HG02870 (cell line): ENCODE measurements around the gene KCNAB1.
"Not testable (repeated sequence)": the region's sequence is repeated elsewhere in the genome, so short reads cannot be mapped to it uniquely, and the experiment has no call there.

ENCODE experiments used
- ATAC-seq: cut with Tn5 transposase; IDR thresholded peaks from one replicate; pipeline ENCODE4 v1.9.1; 2021; ENCODE audit warnings: mild to moderate bottlenecking, moderate library complexity; ENCODE audit not compliant: unreplicated experiment

The KCNAB1 gene

DNA sequence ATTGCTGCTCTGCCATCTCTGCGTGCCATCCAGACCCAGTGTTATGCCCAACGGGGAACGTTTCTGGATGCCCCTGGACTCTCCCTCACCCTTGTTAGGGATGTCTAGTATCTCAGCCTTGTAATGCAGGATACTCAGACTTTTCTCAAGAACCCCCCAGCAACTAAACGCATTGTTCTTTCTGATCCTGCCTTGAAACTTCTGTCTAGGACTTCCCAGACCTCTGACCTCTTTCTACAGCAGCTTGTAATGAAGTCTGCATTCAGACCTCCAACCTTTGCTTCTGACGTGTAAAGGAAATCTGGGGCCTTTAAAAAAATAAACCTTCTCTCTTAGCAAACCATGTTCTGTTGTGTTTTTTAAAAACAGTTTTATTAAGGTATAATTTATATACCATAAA, 139.5 kb downstream of the KCNAB1 start:
- no peak for ATAC-seq

DNA sequence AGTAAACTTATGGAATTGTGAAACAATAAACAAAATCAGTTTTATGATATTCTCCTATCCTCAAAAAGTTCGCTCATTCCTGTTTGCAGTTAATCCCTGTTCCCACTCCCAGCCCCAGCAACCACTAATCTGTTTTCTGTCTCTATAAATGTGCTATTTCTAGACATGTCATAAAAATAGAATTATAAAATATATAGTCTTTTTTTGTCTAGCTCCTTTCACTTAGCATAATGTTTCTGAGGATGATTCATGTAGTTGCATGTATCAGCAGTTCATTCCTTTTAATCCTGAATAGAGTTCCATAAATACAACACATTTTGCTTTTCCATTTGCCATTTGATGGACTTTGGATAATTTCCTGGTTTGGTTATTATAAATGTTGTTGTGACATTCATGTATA, 140.0 kb downstream of the KCNAB1 start:
- ATAC-seq = no peak

DNA sequence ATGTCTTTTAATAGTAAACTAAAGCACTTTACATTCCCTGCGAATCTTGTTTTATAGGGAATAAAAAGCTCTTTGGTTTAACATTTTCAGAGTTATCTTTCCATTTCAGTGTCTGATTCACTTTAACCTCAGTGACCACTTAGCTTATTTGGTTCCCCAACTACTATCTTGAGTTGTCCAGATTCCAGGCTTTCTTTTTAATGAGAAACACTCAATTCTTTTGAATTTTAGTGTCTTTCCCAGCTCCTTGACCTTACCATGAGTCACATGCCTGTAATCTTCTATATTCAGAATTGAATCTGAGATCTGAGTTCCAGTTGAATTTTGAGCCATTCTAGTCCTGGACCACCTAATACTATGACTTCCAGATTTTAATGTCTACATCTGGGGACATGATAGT, 144.4 kb downstream of the KCNAB1 start:
- ATAC-seq = no peak

DNA sequence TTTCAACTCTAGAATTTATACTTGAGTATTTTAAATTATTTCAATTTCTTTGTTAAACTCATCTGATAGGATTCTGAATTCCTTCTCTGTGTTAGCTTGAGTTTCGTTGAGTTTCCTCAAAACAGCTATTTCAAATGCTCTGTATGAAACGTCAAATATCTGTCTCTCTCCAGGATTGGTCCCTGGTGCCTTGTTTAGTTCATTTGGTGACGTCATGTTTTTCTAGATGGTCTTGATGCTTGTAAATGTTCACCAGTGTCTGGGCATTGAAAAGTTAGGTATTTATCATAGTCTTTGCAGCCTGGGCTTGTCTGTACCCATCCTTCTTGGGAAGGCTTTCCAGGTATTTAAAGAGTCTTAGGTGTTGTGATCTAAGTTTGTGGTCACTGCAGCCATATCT, 151.1 kb downstream of the KCNAB1 start:
- no peak for ATAC-seq

DNA sequence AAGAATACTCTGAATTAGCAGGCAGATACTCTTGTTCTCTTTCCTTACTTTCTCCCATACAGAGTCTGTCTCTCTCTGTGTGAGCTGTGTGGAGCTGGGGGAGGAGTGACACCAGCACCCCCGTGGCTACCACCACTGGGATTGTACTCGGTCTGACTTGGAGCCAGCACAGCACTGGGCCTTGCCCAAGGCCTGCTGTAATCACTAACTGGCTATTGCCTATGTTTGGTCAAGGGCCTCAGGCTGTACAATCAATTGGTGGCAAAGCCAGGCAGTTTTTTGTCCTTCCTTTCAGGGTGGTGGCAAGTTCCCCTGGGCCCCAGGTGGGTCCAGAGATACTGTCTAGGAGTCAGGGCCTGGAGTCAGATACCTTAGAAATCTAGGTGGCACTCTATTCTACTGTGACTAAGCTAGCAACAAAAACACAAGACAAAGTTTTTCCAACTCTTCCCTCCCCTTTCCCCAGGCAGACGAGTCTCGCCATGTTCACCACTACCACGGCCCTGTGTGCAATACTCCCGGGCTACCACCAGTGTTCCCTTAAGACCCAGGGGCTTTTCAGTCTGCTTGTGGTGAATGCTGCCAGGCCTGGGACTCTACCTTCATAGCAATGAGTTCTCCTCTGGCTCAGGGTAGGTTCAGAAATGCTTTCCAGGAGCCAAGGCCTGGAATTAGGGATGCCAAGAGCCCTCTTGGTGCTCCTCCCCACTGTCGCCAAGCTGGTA, 151.8 kb downstream of the KCNAB1 start:
- no peak for ATAC-seq

DNA sequence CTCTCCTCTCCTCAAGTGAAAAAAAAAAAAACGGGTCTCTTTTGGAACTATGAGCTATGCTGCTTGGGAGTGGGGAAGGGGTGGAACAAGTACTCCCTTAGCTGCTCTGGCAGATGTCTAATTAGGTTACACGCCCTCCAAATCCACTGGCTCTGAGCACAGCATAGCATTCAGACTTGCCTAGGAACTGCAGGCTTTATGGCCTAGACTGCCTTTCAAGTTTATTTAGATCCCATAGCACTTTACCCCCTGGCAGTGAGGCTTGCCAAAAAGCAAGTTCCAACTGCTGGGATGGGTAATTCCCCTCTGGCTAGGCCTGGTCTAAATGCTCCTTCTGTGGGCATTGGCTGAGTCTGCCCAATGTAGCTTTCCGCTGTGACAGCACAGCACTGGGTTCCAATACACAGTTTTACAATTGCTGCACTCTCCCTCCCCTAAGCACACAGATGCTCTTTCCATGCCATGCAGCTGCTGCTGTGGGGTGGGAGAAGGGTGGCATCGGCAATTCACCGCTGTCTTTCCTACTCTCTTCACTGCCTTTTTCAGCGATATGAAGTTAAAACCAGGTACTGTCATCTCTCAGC, 152.8 kb downstream of the KCNAB1 start:
- ATAC-seq = no peak

DNA sequence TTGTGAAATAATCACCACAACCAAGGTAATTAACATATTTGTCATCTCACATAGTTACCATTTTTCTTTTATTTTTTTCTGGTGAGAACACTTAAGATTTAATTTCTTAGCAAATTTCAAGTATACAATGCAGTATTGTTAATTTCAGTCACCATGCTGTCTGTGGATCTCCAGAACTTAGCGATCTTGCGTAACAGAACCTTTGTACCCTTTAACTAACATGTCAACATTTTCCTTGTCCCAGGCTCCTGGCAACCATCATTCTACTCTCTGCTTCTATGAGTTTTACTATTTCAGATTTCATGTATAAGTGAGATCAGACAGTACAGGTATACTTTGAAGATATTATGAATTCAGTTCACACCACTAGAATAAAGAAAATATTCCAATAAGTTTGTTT, 154.4 kb downstream of the KCNAB1 start:
- ATAC-seq = no peak

DNA sequence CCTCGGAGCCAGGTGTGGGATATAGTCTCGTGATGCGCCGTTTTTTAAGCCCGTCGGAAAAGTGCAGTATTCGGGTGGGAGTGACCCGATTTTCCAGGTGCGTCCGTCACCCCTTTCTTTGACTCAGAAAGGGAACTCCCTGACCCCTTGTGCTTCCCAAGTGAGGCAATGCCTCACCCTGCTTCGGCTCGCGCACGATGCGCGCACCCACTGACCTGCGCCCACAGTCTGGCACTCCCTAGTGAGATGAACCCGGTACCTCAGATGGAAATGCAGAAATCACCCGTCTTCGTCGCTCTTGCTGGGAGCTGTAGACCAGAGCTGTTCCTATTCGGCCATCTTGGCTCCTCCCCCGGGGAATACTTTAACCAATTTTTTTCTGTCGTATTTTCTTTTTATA, 164.3 kb downstream of the KCNAB1 start:
- not testable (repeated sequence) for ATAC-seq

DNA sequence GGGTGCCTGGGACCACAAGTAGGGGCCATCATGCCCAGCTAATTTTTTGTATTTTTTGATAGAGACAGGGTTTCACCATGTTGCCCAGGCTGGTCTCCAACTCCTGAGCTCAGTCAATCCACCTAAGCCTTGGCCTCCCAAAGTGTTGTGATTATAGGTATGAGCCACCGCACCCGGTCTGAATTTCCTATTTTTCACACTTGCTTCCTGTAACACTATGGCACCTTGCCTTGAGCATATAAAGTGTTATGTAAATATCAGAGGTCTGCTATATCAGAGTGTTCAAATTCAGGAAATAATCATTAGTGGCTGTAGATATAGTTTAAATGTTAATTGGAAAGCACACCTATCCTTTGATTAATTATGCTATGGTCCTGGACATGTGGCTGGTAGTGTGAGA, 165.2 kb downstream of the KCNAB1 start:
- no peak for ATAC-seq

DNA sequence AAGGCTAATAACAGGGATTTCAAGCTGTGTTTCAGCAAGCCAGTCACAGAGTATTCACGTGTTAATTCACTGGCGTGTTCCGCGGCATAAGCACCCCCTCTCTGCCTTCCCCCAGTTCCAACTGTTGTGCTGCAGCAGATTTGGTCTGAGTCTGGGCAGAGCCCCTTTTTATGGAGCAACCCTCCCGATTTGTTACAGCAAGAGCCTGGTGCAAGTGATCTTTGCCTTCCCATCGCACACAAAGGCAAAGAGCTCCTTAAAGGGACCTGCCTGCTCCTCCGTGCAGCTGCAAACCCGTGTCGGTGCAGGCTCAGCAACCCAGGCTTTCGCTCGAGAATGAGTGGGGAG, 170.5 kb downstream of the KCNAB1 start:
- no peak for ATAC-seq

DNA sequence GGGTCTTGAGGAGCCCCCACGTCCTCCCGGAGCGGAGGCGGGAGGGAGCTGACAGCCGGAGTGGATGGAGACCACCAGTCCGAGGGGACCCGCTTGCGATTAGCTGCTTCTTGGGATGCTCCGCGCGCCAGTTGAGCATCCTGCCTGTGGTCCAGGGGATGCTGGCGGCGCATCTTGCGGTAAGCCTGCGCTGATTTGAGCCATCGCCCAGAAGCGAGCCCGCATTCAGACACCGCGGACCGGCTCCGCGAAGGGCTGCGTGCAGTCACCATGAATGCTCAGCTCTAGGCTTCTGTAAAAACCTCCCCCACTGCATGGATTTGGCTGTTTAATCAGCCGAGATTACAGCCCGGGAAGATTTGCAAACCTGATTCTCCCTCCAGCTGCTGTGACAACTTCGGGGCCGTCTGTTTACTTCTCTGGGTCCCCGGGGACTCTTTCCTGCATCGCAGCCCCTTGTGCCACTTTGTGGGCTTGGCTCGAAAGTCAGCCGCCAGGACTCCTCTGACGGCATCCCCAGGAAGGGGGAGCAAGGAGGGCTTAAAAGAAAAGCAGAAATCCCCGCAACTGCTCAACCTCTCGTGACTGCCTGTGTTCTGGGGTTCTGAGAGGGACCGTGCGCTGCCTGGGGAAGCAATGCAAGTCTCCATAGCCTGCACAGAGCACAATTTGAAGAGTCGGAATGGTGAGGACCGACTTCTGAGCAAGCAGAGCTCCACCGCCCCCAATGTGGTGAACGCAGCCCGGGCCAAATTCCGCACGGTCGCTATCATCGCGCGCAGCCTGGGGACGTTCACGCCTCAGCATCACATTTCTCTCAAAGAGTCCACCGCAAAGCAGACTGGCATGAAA, 171.1 kb downstream of the KCNAB1 start:
- ATAC-seq = no peak

DNA sequence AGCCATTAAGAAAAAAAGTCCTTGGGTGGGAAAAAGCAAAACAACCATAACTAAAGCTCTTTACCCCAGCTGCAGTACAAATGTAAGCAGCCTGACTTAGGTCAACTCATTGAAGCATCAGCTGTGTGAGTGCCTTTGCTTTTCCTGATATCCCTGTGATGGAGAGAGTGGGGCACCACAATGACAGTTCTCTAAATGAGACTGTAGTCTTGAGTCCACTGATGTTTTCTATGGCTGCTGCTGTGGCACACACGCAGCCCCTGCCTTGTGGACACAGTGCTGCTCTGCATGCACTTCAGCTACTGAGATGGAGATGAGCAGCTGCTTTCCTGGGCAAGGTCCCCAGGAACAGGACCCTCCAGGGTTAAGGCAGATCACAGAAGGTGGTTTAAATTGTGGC, 173.2 kb downstream of the KCNAB1 start:
- ATAC-seq = no peak

DNA sequence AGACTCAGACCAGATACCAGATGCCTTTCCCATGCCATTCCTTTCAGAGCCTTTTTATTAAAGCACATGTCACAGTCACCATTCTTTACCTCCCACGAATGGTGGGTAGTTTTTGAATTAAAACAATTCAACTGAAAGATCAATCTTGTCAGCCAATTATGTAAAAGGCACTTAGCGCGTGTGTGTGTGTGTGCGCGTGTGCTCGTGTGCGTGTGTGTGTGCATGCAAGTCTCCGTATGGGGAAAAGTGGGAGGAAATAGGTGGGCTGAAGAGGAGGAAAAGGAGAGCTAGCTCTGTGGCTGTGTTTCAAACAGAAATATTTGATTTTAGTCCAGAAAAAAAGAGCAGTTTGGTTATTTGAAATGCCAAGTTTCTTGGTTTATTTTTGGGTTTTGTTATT, 177.2 kb downstream of the KCNAB1 start:
- ATAC-seq = no peak

DNA sequence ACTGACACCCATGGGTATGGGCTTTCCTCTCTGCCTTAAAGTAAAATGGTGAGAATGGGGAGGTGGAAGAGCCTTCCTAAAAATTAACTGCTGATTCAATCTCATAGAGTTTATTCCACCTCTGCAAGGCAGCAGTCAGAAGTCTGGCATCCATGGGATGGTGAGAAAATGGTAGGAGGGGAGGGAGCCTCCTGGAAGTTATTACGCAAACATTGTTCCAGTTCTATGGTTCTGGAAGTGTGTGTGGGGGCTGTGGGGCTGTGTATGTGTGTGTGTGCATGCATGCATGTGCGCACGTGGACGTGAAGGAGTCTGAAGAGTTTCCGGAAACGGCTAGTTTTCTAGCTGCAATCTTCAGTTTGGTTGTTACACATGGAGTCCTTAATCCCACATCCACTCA, 177.6 kb downstream of the KCNAB1 start:
- no peak for ATAC-seq

DNA sequence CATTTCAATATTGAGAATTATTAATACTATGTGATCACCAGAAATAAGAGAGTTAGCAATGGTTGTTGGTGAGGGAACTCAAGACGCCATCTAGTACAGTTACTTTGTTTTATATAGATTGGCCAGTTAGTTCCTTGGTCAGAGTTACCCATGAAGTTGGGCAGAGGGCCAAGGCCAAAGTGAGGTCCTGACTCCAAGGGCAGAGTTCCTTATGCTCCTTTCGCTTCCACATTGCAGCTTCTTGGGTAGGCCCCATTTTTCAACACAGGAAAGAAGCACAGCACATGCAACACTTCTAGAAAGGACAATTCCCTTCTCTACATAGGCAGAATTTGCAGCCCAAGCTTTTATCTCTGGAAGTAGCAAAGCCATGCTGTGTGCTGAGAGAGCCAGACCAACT, 178.6 kb downstream of the KCNAB1 start:
- no peak for ATAC-seq

DNA sequence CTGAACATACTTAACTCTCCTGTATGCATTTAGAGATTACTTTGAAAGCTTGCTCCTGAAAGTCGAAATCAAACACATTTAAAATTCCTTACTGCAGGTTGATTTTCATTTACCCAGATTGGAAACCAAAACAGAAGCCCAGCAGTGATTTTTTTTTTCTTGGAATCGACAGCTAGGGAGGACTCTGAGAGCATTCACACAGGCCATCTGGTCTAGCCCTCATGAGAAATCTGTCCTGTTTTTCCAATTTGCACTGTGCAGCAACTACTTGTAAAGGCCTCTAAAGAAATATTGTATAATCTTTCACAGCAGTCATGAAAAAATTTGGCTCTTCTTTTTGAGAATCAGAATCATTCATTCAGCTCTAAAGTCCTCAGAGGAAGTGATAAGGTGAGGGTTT, 179.2 kb downstream of the KCNAB1 start:
- no peak for ATAC-seq

DNA sequence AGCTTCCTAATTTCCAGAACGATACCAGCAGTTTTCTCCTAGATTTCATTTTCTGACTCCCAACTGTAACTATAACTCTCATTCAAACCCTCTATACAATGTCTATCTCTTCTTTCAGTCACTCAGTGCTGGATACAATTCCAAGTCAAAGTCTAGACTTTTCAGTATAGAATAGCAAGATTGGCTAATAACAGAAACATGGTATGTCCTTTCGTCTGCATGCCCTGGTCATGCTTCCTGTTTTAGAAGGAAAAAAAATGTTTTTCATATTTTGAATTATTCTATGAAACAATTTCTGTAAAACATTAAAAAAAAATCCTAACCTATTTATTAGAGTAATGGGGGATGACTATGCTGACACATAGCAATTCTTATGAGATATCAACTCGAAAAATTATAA, 180.0 kb downstream of the KCNAB1 start:
- ATAC-seq = no peak

DNA sequence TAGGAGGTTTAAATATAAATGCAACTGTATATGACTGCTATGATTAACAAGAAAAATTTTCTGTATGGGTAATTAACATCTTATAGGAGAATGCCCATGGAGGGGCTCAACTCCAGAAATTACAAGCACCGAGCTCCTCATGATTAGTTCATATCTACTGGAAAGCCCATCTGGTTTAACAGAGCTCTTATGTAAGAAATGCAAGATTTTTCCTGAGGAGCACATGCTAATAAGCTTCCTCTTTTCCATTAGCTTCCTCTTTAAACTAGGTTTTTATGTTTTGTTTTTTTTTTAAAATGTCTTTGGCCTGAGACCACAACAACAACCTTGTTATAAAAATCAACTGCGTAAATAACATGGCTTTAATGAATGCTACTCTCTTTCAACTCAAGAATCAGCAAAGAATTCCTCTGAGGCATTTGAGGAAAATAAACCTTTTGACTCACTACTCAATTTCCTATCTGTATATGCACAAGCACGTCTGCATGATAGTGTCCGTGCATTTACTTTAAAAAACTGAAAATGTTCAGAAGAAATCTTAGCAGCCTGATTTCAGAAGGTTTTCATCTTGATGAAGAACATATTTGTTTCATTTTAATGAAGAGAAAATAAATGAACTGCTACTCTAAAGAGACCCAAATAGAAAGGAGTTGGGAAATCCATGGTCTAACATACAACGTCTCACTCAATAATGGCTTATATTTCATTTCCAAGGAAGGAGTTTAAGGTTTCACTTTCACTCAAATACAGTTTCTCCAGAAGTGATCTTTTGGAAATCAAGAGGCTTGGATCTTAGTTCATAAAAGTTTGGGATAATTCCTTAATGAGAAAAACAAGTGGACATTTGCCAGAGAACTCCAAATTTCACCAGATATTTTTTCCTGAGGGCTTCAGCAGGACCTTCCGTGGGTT, 180.8 kb downstream of the KCNAB1 start:
- ATAC-seq = no peak

DNA sequence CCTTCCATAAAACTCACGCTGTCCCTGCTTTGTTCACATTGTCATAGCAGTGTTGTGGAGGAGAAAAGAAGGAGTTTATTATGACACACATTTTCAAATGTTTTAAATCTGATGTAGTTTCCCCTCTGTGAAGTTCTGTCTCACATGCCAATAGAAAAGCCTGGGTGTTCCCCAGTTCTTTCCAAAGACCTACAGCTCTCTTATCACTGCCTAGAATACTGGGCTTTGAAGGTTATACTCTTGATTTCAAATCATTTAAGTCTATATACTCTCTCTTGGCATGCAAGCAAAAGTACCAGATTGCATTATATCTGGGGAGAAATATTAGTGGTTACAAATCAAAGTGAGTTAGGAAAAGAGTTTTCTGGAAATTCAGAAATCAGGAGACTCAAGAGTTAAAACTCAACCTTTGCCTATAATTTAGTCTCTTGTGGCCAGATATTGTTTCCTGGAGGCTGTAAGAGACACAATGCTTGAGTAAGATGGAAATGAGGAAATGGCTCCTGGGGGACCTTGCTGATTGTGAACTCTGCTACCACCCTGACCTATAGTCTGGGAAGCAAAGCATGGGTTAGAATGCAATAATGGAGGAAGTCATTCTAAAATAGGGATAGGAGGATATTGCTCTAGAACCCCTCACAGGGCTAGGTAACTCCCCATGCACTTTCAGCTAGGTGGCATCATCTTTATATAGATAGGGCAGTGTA, 182.8 kb downstream of the KCNAB1 start:
- no peak for ATAC-seq

DNA sequence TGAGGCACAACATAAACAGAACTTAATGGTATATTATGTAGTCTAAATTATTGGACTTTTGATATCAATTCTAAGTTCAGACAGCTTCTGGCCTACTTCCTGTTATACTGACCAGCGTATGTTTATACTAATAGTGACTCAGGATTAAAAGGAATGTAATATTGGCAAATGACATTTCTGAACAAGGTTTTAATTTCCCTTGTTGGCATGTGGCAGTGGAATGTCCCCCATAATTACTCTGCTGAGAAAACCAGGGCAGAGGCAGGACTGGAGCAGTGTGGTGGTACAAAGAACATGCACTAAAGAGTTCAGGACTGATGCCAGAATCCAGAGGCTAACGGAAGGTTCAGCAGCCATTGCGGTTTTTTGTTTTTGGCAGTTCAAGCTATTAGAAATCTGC, 184.0 kb downstream of the KCNAB1 start:
- ATAC-seq = no peak

DNA sequence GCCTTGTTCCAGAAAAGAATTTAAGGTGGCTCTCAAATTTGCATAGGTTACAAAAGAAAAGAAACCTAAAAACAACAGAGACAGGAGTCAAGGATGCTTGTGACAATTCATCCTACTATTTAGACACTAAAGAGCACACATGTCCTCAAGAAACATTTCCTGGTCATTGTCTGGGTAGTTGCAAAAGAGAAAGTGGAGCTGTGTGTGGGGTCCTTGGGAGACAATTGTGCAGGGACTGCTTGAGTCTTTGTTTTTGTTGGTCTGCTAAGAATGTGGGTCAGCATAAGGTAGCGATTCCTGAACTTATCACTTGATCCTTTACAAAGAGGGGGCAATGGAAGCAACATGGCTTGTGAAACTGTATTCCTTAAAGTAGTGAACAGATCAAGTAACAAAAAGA, 185.3 kb downstream of the KCNAB1 start:
- no peak for ATAC-seq
